Muscle layer of duodenum (tissue), 2 donors: ENCODE results near the gene AS3MT.
"Not testable (repeated sequence)": the region's sequence is repeated elsewhere in the genome, so short reads cannot be mapped to it uniquely, and the experiment has no call there.

Experiments
- H3K27ac ChIP-seq: one replicate; pipeline ENCODE4 v1.7.0; 2013; ENCODE audit warnings: mild to moderate bottlenecking, low read length
- H3K27me3 ChIP-seq: one replicate; pipeline ENCODE4 v1.7.0; 2013; ENCODE audit warnings: low read depth, mild to moderate bottlenecking, control low read depth, low read length
- H3K36me3 ChIP-seq, 2 donors: one replicate each; pipeline ENCODE4 v1.7.0; 2013; ENCODE audit warnings: low read length in 2 of 2, control low read depth in 1 of 2, mild to moderate bottlenecking in 1 of 2; ENCODE audit not compliant: insufficient read depth in 2 of 2, control insufficient read depth in 1 of 2
- H3K4me1 ChIP-seq, 2 donors: one replicate each; pipeline ENCODE4 v1.7.0; 2013; ENCODE audit warnings: low read length in 2 of 2, mild to moderate bottlenecking in 2 of 2, control low read depth in 1 of 2, moderate library complexity in 1 of 2; ENCODE audit not compliant: insufficient read depth in 2 of 2, control insufficient read depth in 1 of 2
- H3K4me3 ChIP-seq, 2 donors: one replicate each; pipeline ENCODE4 v1.7.0; 2013; ENCODE audit warnings: low read length in 2 of 2, low read depth in 1 of 2, mild to moderate bottlenecking in 1 of 2
- H3K9me3 ChIP-seq, 2 donors: one replicate each; pipeline ENCODE4 v1.7.0; 2013; ENCODE audit warnings: low read length in 2 of 2, control low read depth in 1 of 2, mild to moderate bottlenecking in 1 of 2; ENCODE audit not compliant: control insufficient read depth in 1 of 2
- donor health status: healthy.

The AS3MT gene, protein sequence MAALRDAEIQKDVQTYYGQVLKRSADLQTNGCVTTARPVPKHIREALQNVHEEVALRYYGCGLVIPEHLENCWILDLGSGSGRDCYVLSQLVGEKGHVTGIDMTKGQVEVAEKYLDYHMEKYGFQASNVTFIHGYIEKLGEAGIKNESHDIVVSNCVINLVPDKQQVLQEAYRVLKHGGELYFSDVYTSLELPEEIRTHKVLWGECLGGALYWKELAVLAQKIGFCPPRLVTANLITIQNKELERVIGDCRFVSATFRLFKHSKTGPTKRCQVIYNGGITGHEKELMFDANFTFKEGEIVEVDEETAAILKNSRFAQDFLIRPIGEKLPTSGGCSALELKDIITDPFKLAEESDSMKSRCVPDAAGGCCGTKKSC

GRCh38 chr10:102869258-102870198, at the start of gene AS3MT:
Gene AS3MT (plus strand): TSS chr10:102869470. CDS start chr10:102869593, 123 bp downstream.
- no peaks in the 10 kb centered on the region for H3K27me3 ChIP-seq
- H3K27ac ChIP-seq: peak within 1 kb of the TSS; percentile 39
- peak within 1 kb of the TSS; percentile 66 to 73 for H3K4me3 ChIP-seq
- H3K9me3 ChIP-seq: no peaks in the 10 kb centered on the region
- H3K36me3 ChIP-seq: peaks cover 0 to 3% of the 10 kb centered on the region in 2 donors
- peaks cover 0 to 11% of the 10 kb centered on the region in 2 donors for H3K4me1 ChIP-seq

- H3K36me3 ChIP-seq, H3K27me3 ChIP-seq, H3K4me3 ChIP-seq, H3K9me3 ChIP-seq, H3K27ac ChIP-seq: not testable (repeated sequence)
- peaks cover 9 to 11% of the 10 kb centered on the region in 2 donors for H3K4me1 ChIP-seq
These were observed 49.3 kb upstream of the AS3MT start for GRCh38 chr10:102820008-102820407.

GRCh38 chr10:102822222-102822621, 47.0 kb upstream of the AS3MT start:
- Histone ChIP-seq H3K4me1 (no peaks in the 10 kb centered on the region), H3K27me3 (no peaks in the 10 kb centered on the region), H3K9me3 (no peaks in the 10 kb centered on the region), H3K27ac (no peak overlapping the region), H3K36me3 (no peaks in the 10 kb centered on the region), H3K4me3 (no peak overlapping the region)

GRCh38 chr10:102824664-102825063, 44.6 kb upstream of the AS3MT start:
- H3K36me3 ChIP-seq: no peaks in the 10 kb centered on the region
- H3K9me3 ChIP-seq: no peaks in the 10 kb centered on the region
- H3K4me1 ChIP-seq: no peaks in the 10 kb centered on the region
- no peaks in the 10 kb centered on the region for H3K27me3 ChIP-seq
- H3K27ac ChIP-seq: no peak overlapping the region
- H3K4me3 ChIP-seq: no peak overlapping the region

DNA sequence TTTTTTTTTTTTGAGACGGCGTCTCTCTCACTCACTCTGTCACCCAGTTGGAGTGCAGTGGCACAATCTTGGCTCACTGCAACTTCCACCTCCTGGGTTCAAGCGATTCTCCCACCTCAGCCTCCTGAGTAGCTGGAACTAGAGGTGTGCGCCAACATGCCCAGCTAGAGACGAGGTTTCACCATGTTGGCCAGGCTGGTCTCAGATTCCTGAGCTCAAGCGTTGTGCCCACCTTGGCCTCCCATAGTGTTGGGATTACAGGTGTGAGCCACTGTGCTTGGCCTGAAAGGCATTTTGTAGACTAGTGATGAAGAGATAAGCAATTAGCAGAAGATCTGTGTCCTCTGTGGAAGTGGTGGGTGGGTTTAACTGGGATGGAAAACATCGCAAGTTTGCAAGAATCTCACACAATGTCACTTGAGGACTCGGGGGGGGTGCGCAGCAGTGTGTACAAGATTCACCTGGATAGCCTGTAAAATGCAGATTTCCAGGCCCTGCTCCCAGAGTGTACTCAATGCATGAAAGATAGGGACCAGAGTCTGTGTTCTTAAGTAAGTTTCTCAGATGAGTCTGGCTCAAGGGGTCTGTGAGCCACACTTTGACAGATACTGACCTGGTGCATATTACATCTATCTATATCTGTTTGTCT, 43.0 kb upstream of the AS3MT start:
- Histone ChIP-seq H3K27ac (no peak overlapping the region), H3K9me3 (no peaks in the 10 kb centered on the region), H3K36me3 (no peaks in the 10 kb centered on the region), H3K4me1 (no peaks in the 10 kb centered on the region), H3K27me3 (no peaks in the 10 kb centered on the region), H3K4me3 (no peak overlapping the region)

- Histone ChIP-seq H3K9me3 (no peaks in the 10 kb centered on the region), H3K27ac (no peak overlapping the region), H3K27me3 (no peaks in the 10 kb centered on the region), H3K4me3 (no peak overlapping the region), H3K36me3 (no peaks in the 10 kb centered on the region), H3K4me1 (no peaks in the 10 kb centered on the region)
These were observed 41.7 kb upstream of the AS3MT start for GRCh38 chr10:102827597-102827975.

GRCh38 chr10:102831322-102832071, 37.8 kb upstream of the AS3MT start:
- Histone ChIP-seq H3K4me3 (no peak overlapping the region), H3K4me1 (no peaks in the 10 kb centered on the region), H3K36me3 (no peaks in the 10 kb centered on the region), H3K27me3 (no peaks in the 10 kb centered on the region), H3K27ac (no peak overlapping the region), H3K9me3 (no peaks in the 10 kb centered on the region)

DNA sequence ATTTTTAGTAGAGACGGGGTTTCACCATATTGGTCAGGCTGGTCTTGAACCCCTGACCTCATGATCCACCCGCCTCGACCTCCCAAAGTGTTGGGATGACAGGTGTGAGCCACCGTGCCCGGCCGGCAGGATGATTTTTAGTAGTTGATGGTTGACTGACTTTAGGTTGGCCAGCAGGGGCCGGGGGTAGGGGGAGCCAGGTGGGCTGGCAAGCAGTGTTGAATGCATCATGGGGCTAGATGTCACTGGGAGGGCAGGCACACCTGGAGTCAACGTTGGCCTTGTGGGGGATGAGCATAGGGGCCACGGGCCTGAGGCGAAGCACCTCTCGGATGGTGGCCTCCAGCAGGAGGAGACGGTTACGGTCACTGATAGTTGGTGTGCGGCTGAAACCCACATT, 37.0 kb upstream of the AS3MT start:
- Histone ChIP-seq H3K27ac (no peak overlapping the region), H3K36me3 (no peaks in the 10 kb centered on the region), H3K27me3 (no peaks in the 10 kb centered on the region), H3K4me3 (no peak overlapping the region), H3K4me1 (no peaks in the 10 kb centered on the region), H3K9me3 (no peaks in the 10 kb centered on the region)

DNA sequence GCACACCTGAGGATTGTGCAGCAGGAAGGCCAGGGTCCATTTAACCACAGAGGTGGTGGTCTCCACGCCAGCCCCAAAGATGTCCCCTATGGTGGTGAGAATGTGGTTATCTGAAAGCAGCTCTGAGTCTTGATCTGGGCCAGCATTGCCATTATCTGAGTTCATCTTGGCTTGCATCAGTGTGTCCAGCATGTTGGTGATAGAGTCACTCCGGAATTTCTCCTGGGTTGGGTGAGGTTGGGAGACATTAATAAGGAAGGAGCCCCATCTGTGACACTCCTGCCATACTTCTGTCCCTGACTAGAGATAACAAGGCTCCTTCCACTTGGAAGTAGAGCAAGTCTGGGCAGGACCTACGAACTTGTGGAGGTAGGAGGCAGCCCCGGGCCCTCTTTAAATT, 36.3 kb upstream of the AS3MT start:
- Histone ChIP-seq H3K4me3 (no peak overlapping the region), H3K27me3 (no peaks in the 10 kb centered on the region), H3K9me3 (no peaks in the 10 kb centered on the region), H3K4me1 (no peaks in the 10 kb centered on the region), H3K36me3 (no peaks in the 10 kb centered on the region), H3K27ac (no peak overlapping the region)

DNA sequence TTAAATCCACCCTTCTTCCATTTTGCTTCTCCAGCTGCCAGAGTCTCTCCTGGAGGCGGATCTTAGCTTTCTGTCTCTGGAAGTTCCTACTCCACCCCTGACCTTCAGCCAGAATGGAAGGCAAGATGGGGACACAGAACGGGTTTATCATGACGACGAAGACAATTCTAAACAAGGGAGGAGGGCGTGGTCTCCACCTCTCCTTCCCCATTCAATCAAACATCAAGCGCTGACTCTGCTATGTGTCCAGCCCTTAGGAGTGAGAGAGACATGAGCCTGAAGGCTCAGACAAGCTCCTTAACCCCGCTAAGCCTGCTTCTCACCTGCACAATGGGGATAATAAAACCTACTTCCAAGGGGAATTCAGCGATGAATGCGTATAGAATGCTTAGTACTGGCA, 35.1 kb upstream of the AS3MT start:
- Histone ChIP-seq H3K36me3 (no peaks in the 10 kb centered on the region), H3K9me3 (peaks cover 0 to 2% of the 10 kb centered on the region in 2 donors), H3K27ac (no peak overlapping the region), H3K4me3 (no peak overlapping the region), H3K27me3 (no peaks in the 10 kb centered on the region), H3K4me1 (no peaks in the 10 kb centered on the region)
